HepG2 (cell line): ENCODE measurements around the gene AARS2. TPM values are rescaled to one million over a fixed set of nuclear protein-coding genes. Genes with fewer than 3 reads are reported as not detected.

Experiments
- AGO2 ChIP-seq: fragments of 200-400 bp; formaldehyde crosslinking; optimal IDR thresholded peaks from 2 replicates; pipeline ENCODE3; 2017; ENCODE audit warnings: mild to moderate bottlenecking, low read depth, low read length, moderate library complexity
- CEBPG ChIP-seq: IDR thresholded peaks from 2 replicates; pipeline ENCODE4 v1.6.1; 2016
- EHMT2 ChIP-seq: fragments of 200-600 bp; sonication (generic); IDR thresholded peaks from 2 replicates; pipeline ENCODE4 v1.7.0; 2017; ENCODE audit warnings: antibody characterized with exemption, low read depth, low read length, borderline replicate concordance
- HNRNPL ChIP-seq: fragments of 200-400 bp; formaldehyde crosslinking; IDR thresholded peaks from 2 replicates; pipeline ENCODE4 v1.6.1; 2017; ENCODE audit warnings: mild to moderate bottlenecking, low read depth, low read length
- MED1 ChIP-seq: sonication (generic); formaldehyde crosslinking; IDR thresholded peaks from 2 replicates; pipeline ENCODE4 v1.4.0; 2020; ENCODE audit warnings: missing genetic modification reagents
- MYC ChIP-seq: sonication (generic); formaldehyde crosslinking; IDR thresholded peaks from 2 replicates; pipeline ENCODE4 v1.9.0; 2021; ENCODE audit warnings: missing genetic modification reagents, borderline replicate concordance
- NFE2L2 ChIP-seq: fragments of 150-350 bp; IDR thresholded peaks from 2 replicates; pipeline ENCODE4 v1.6.1; 2014; ENCODE audit warnings: low read length
- PITX1 ChIP-seq: sonication (generic); formaldehyde crosslinking; IDR thresholded peaks from 2 replicates; pipeline ENCODE4 v1.5.1; 2020; ENCODE audit warnings: mild to moderate bottlenecking, missing genetic modification reagents
- PRDM15 ChIP-seq: sonication (generic); formaldehyde crosslinking; IDR thresholded peaks from 2 replicates; pipeline ENCODE4 v1.4.0; 2020; ENCODE audit warnings: missing genetic modification reagents
- REPIN1 ChIP-seq: sonication (generic); formaldehyde crosslinking; IDR thresholded peaks from 2 replicates; pipeline ENCODE4 v1.8.0; 2022; ENCODE audit warnings: missing genetic modification reagents, low read depth, mild to moderate bottlenecking, borderline replicate concordance
- SAFB2 ChIP-seq: sonication (generic); formaldehyde crosslinking; IDR thresholded peaks from 2 replicates; pipeline ENCODE4 v1.5.1; 2020; ENCODE audit warnings: missing genetic modification reagents, low read depth, mild to moderate bottlenecking, borderline replicate concordance
- SUZ12 ChIP-seq: fragments of 150-350 bp; IDR thresholded peaks from 2 replicates; pipeline ENCODE4 v1.6.1; 2014; ENCODE audit warnings: low read depth, low read length
- YY1 ChIP-seq: IDR thresholded peaks from 2 replicates; pipeline ENCODE4 v1.6.1; 2011; ENCODE audit warnings: low read length, low read depth, moderate library complexity, mild to moderate bottlenecking; ENCODE audit not compliant: insufficient read depth, insufficient replicate concordance
- ZBTB38 ChIP-seq: sonication (generic); formaldehyde crosslinking; IDR thresholded peaks from 2 replicates; pipeline ENCODE4 v1.5.1; 2020; ENCODE audit warnings: mild to moderate bottlenecking, missing genetic modification reagents
- ZFAT ChIP-seq: sonication (generic); formaldehyde crosslinking; conservative IDR thresholded peaks from 2 replicates; pipeline ENCODE4 v1.8.1; 2023; ENCODE audit warnings: missing genetic modification reagents, inconsistent platforms
- ZFY ChIP-seq: sonication (generic); formaldehyde crosslinking; IDR thresholded peaks from 2 replicates; pipeline ENCODE4 v1.4.0; 2020; ENCODE audit warnings: missing genetic modification reagents
- ZNF383 ChIP-seq: sonication (generic); formaldehyde crosslinking; IDR thresholded peaks from 2 replicates; pipeline ENCODE4 v1.4.0; 2020; ENCODE audit warnings: missing genetic modification reagents, mild to moderate bottlenecking, borderline replicate concordance
- ZNF501 ChIP-seq: sonication (generic); formaldehyde crosslinking; IDR thresholded peaks from 2 replicates; pipeline ENCODE4 v1.5.1; 2020; ENCODE audit warnings: mild to moderate bottlenecking, moderate library complexity, missing genetic modification reagents
- ZNF543 ChIP-seq: sonication (generic); formaldehyde crosslinking; IDR thresholded peaks from 2 replicates; pipeline ENCODE4 v1.4.0; 2020; ENCODE audit warnings: mild to moderate bottlenecking, missing genetic modification reagents
- ZNF564 ChIP-seq: sonication (generic); formaldehyde crosslinking; IDR thresholded peaks from 2 replicates; pipeline ENCODE4 v1.8.1; 2023; ENCODE audit warnings: mild to moderate bottlenecking, missing genetic modification reagents
- ZNF577 ChIP-seq: sonication (generic); formaldehyde crosslinking; IDR thresholded peaks from 2 replicates; pipeline ENCODE4 v1.4.0; 2020; ENCODE audit warnings: mild to moderate bottlenecking, low read depth, missing genetic modification reagents, borderline replicate concordance
- ZNF839 ChIP-seq: sonication (generic); formaldehyde crosslinking; IDR thresholded peaks from 2 replicates; pipeline ENCODE4 v1.4.0; 2020; ENCODE audit warnings: missing genetic modification reagents, mild to moderate bottlenecking, borderline replicate concordance
- ZSCAN30 ChIP-seq: sonication (generic); formaldehyde crosslinking; IDR thresholded peaks from 2 replicates; pipeline ENCODE4 v1.5.0; 2020; ENCODE audit warnings: mild to moderate bottlenecking, missing genetic modification reagents
- polyA plus RNA-seq, 8 experiments: library from polyadenylated mRNA; depleted of rRNA in 3 of 8; stranded (reverse) in 7 of 8; unstranded in 1 of 8; fragments of >200 nt; fragmentation: Illumina TruSeq in 4 of 8; extraction: Trizol in 4 of 8; gene quantifications; 2 replicates each; pipeline versions ENCODE4 v1.2.1 to v1.2.3, GENCODE V29; 2011 to 2016; ENCODE audit warnings: low read depth in 4 of 8, missing spikeins in 1 of 8, mixed read lengths in 1 of 8; ENCODE audit not compliant: insufficient read depth in 1 of 8
- total RNA-seq, 5 experiments: library from RNA; depleted of rRNA; stranded (reverse); fragments of >200 nt; fragmentation: Illumina TruSeq; extraction: Trizol; gene quantifications; 2 replicates each; pipeline ENCODE4 v1.2.3, GENCODE V29; 2016; ENCODE audit warnings: low read depth in 1 of 5
- TF ChIP-seq, protein P1 (sequence below): IDR thresholded peaks from 2 replicates; pipeline ENCODE4 v1.6.1; 2016; ENCODE audit warnings: missing compliant biosample characterization, missing genetic modification reagents, borderline replicate concordance

Gene AARS2
- total and polyA plus RNA-seq, 2 of the 13 experiments (the other 11 are each of a cell fraction or from before 2014, with no cell fraction given) = 7.5 to 24.1 TPM

GRCh38 chr6:44304282-44305199 lies 8.6 kb downstream of the AARS2 start (continued):
- no peak for TF ChIP-seq ZSCAN30 (CRISPR knock-in tag)
- TF ChIP-seq ZNF501 (CRISPR knock-in tag) = 0 out of 2 replicates have a peak, but pooled peaks have one; percentile 17
- no peak for TF ChIP-seq ZNF543 (CRISPR knock-in tag)
- TF ChIP-seq NFE2L2 = no peak
- 0 out of 2 replicates have a peak, but pooled peaks have one; percentile 40 for TF ChIP-seq SAFB2 (CRISPR knock-in tag)
- TF ChIP-seq EHMT2 = no peak
- 0 out of 2 replicates have a peak, but pooled peaks have one; percentile 58 for TF ChIP-seq HNRNPL
- TF ChIP-seq, protein P1, sequence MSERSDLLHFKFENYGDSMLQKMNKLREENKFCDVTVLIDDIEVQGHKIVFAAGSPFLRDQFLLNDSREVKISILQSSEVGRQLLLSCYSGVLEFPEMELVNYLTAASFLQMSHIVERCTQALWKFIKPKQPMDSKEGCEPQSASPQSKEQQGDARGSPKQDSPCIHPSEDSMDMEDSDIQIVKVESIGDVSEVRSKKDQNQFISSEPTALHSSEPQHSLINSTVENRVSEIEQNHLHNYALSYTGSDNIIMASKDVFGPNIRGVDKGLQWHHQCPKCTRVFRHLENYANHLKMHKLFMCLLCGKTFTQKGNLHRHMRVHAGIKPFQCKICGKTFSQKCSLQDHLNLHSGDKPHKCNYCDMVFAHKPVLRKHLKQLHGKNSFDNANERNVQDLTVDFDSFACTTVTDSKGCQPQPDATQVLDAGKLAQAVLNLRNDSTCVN (CRISPR knock-in tag) = peak; percentile 51; the same call in 1 of the 2 replicates
- TF ChIP-seq ZNF383 (CRISPR knock-in tag) = no peak
- TF ChIP-seq ZFAT (CRISPR knock-in tag) = no peak
- peak; percentile 27; the same call in 1 of the 2 replicates for TF ChIP-seq MED1 (CRISPR knock-in tag)
- no peak for TF ChIP-seq PRDM15 (CRISPR knock-in tag)
- peak; percentile 68; the same call in 1 of the 2 replicates for TF ChIP-seq ZNF839 (CRISPR knock-in tag)
- TF ChIP-seq ZNF577 (CRISPR knock-in tag) = no peak
- peak; percentile 13; the same call in 1 of the 2 replicates for TF ChIP-seq ZBTB38
- TF ChIP-seq ZNF564 (CRISPR knock-in tag) = no peak
- no peak for TF ChIP-seq SUZ12
- 0 out of 2 replicates have a peak, but pooled peaks have one; percentile 36 for TF ChIP-seq PITX1 (CRISPR knock-in tag)
- peak; percentile 29; the same call in 1 of the 2 replicates for TF ChIP-seq MYC (CRISPR knock-in tag)
- TF ChIP-seq ZFY (CRISPR knock-in tag) = no peak
- TF ChIP-seq YY1 = peak; percentile 80
- TF ChIP-seq AGO2 = peak; percentile 81
- TF ChIP-seq REPIN1 (CRISPR knock-in tag) = 0 out of 2 replicates have a peak, but pooled peaks have one; percentile 28
- TF ChIP-seq CEBPG (CRISPR knock-in tag) = no peak
